ENCODE data around the gene TRAPPC1. TPM values are rescaled to one million over a fixed set of nuclear protein-coding genes. Genes with fewer than 3 reads are reported as not detected.

TRAPPC1 gene
- total RNA-seq, 1 experiment from 2014 or later = 132 TPM

DNA sequence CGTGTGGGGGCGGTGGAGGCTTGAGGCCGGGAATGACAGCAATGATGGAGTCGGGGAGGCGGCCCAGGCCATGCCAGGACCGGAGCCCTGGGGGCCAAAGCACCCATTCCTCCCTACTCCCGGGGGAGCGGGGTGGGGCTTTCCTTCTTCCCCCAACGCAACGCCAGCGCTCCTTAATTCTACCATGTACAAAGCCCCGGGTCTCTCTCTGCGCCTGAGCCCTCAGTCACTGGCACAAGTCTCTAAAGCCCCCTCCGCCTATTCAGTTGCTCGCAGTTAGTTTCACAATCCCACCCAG lies 15.4 kb downstream of the TRAPPC1 start:
- Histone ChIP-seq H3K27me3 (ENCODE audit: insufficient read depth, low read length) (peaks cover 17% of the 10 kb centered on the region), H3K79me1 (ENCODE audit: insufficient read depth, low read depth, low read length, poor library complexity, severe bottlenecking) (no peaks in the 10 kb centered on the region), H3K9me3 (ENCODE audit: control insufficient read depth, low read depth, low read length) (no peaks in the 10 kb centered on the region), H2BK5ac (ENCODE audit: insufficient read length, low read length) (no peak overlapping the region), H3K79me2 (ENCODE audit: insufficient read depth, low read length) (no peaks in the 10 kb centered on the region), H4K91ac (ENCODE audit: insufficient read length, low read depth, low read length) (no peak overlapping the region), H4K20me1 (ENCODE audit: control insufficient read depth, insufficient read depth, insufficient read length) (no peaks in the 10 kb centered on the region), H3K23ac (ENCODE audit: insufficient read length, low read depth, low read length) (no peak overlapping the region), H3K23me2 (ENCODE audit: insufficient read length, low read depth, low read length, poor library complexity, severe bottlenecking) (peaks cover 8% of the 10 kb centered on the region), H3K14ac (ENCODE audit: insufficient read depth, low read length) (no peak overlapping the region), H3K27ac (ENCODE audit: insufficient read length, low read depth, low read length) (no peak overlapping the region), H2AK5ac (ENCODE audit: insufficient read length, low read length) (no peak overlapping the region), H2BK12ac (ENCODE audit: insufficient read length, low read depth, low read length) (no peak overlapping the region), H2BK20ac (ENCODE audit: low read depth, low read length, poor library complexity, severe bottlenecking) (no peak overlapping the region), H2BK15ac (ENCODE audit: low read depth, low read length) (no peak overlapping the region), H4K8ac (replicated peaks; ENCODE audit: insufficient read length, low read depth, low read length) (no peak overlapping the region), H2AFZ (ENCODE audit: low read length) (no peak overlapping the region), H3K4me1 (ENCODE audit: insufficient read depth, low read length) (no peaks in the 10 kb centered on the region), H3K56ac (ENCODE audit: insufficient read length, low read depth, low read length) (no peak overlapping the region), H3T11ph (ENCODE audit: low read length) (no peak overlapping the region), H4K5ac (ENCODE audit: insufficient read length, low read depth, low read length) (no peak overlapping the region), H3K18ac (ENCODE audit: insufficient read length, low read depth, low read length) (no peak overlapping the region), H2BK120ac (ENCODE audit: low read depth, low read length, poor library complexity, severe bottlenecking) (no peak overlapping the region), H3K4ac (ENCODE audit: low read depth, low read length) (no peak overlapping the region), H3K9ac (ENCODE audit: extremely low read depth, insufficient read length, low read length) (no peak overlapping the region), H3K4me2 (ENCODE audit: insufficient read depth, insufficient read length, low read length) (peak overlapping the region; percentile 77)
- peaks cover 3 to 4% of the 10 kb centered on the region in 2 experiments; a peak in 3 of 5 replicates for H3K9me3 Mint-ChIP-seq
- H3K27ac Mint-ChIP-seq = no peak overlapping the region
- H3K4me1 Mint-ChIP-seq = peaks cover 12 to 13% of the 10 kb centered on the region in 2 experiments
- H3K4me3 Mint-ChIP-seq = peak overlapping the region; percentile 74 to 75
- no peak for DNase-seq
- peaks cover 0 to 1% (median 0%) of the 10 kb centered on the region in 3 experiments; a peak in 2 of 7 replicates for H3K36me3 Mint-ChIP-seq (ENCODE audit: insufficient read depth in 1 of 3, low read depth in 3 of 3)
- peaks cover 64% of the 10 kb centered on the region for H3K27me3 Mint-ChIP-seq (ENCODE audit: low read depth)
- no peak for TF ChIP-seq CTCF (conservative IDR thresholded peaks at IDR 0.05)
- WGBS (ENCODE audit: extremely low coverage, insufficient read length, low lambda C conversion rate) = no CpG with 5 or more reads among the region's 15 CpGs
